ENCODE measurements around the gene CACNG6. TPM values are rescaled to one million over a fixed set of nuclear protein-coding genes. Genes with fewer than 3 reads are reported as not detected.

The CACNG6 gene
- total and polyA plus RNA-seq, 8 donors, result 0.17 to 2.5 (median 0.45) TPM; not detected in 1

DNA sequence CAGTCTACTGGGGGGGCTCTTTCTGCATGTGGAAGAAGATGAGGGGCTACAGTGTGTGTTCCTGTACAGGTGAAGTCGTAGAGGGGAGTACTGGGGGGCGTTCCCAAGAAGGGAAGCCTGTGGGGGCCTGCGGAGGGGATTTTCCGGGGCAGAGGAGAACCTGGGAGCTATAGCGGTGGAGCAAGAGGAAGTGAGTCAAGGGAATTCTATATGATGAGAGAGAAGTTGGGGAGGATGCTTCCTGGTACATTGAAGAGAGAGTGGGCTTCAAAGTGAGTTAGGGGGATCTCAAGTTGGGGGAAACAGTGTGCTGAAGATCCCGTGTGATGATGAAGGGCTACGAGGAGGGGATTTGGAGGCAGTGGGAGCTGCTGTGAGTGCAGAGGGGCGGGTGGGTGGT, 30.6 kb upstream of the CACNG6 start:
- Histone ChIP-seq H3K27me3 (peaks cover 53 to 98% of the 10 kb centered on the region in 2 donors), H3K4me1 (no peaks in the 10 kb centered on the region), H3K9me3 (no peaks in the 10 kb centered on the region), H3K27ac (no peak overlapping the region), H3K36me3 (no peaks in the 10 kb centered on the region), H3K4me3 (no peak overlapping the region)
- ATAC-seq (no peak), DNase-seq (no peak)
- TF ChIP-seq, protein P1, sequence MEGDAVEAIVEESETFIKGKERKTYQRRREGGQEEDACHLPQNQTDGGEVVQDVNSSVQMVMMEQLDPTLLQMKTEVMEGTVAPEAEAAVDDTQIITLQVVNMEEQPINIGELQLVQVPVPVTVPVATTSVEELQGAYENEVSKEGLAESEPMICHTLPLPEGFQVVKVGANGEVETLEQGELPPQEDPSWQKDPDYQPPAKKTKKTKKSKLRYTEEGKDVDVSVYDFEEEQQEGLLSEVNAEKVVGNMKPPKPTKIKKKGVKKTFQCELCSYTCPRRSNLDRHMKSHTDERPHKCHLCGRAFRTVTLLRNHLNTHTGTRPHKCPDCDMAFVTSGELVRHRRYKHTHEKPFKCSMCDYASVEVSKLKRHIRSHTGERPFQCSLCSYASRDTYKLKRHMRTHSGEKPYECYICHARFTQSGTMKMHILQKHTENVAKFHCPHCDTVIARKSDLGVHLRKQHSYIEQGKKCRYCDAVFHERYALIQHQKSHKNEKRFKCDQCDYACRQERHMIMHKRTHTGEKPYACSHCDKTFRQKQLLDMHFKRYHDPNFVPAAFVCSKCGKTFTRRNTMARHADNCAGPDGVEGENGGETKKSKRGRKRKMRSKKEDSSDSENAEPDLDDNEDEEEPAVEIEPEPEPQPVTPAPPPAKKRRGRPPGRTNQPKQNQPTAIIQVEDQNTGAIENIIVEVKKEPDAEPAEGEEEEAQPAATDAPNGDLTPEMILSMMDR (IDR thresholded peaks at IDR 0.05), result no peak
- intact Hi-C loops (cut with DNase I), result no loop called here

DNA sequence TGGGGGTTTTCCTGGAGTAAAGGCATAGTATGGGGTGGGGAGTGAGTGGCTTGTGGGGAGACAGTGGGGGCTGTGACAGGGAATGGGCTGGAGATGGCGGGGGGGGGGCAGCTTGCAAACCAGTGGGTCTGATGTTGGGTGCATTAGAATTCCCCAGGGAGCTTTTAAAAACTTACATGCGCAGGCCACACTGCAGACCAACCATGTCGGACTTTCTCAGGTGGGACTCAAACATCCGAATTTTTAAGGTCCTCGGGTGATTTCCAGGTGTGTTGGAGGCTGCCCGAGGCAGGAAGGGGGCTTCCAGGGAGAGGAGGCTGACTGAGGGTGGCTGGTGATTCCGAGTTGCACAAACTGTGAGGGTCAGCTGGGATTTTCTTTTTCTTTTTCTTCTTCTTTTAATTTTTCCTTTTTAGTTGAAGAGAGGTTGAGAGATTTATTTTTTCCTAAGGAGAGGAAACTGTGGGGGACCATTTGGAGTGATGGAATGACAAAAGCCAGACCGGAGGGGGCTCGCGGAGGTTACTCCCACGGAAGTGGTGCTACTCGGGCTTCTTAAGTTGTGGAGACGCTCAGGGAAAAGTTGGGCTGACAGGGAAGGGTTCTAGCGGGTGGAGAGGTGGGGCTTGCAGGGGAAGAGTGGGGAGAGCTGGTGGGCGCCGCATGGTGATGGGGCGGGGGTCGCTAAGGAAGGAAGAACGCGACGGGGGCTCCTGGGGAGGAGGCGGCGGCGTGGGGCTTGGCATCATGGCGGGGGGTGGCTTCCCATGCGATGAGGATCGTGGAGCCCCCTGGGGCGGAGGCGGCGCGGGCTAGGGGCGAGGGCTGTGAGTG, 29.7 kb upstream of the CACNG6 start:
- Histone ChIP-seq H3K9me3 (no peaks in the 10 kb centered on the region), H3K4me1 (no peaks in the 10 kb centered on the region), H3K36me3 (no peaks in the 10 kb centered on the region), H3K4me3 (no peak overlapping the region), H3K27me3 (peaks cover 53 to 98% of the 10 kb centered on the region in 2 donors), H3K27ac (no peak overlapping the region)
- intact Hi-C loops (cut with DNase I), result no loop called here
- no peak for DNase-seq
- no peak for ATAC-seq
- TF ChIP-seq, protein P1 (IDR thresholded peaks at IDR 0.05), result no peak

DNA sequence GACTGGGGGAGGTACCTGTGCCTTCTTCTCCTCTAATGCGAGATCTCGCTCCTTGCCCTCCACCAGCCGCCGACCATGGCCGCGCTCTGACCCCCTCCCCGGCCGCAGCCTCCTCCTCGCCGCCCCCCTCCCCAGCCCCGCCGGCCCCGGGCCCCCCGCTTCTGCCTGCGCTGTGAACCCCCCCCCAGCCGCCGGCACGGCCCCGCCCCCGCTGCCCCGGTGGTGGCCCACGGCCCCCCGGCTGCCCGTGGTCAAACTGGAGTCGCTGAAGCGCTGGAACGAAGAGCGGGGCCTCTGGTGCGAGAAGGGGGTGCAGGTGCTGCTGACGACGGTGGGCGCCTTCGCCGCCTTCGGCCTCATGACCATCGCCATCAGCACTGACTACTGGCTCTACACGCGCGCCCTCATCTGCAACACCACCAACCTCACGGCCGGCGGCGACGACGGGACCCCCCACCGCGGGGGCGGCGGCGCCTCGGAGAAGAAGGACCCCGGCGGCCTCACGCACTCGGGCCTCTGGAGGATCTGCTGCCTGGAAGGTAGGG, 28.5 kb upstream of the CACNG6 start, which contains the start of gene CACNG8:
TSS of gene CACNG8 (plus strand) at position 51 of the 545 bp plus-strand sequence.
- no peak for ATAC-seq
- DNase-seq, result no peak
- Histone ChIP-seq H3K36me3 (no peaks in the 10 kb centered on the region), H3K4me1 (no peaks in the 10 kb centered on the region), H3K27ac (no peak within 1 kb of the TSS), H3K27me3 (peaks cover 42 to 87% of the 10 kb centered on the region in 2 donors), H3K4me3 (no peak within 1 kb of the TSS), H3K9me3 (no peaks in the 10 kb centered on the region)
- TF ChIP-seq, protein P1 (IDR thresholded peaks at IDR 0.05), result no peak
- intact Hi-C loops (cut with DNase I), result no loop called here

DNA sequence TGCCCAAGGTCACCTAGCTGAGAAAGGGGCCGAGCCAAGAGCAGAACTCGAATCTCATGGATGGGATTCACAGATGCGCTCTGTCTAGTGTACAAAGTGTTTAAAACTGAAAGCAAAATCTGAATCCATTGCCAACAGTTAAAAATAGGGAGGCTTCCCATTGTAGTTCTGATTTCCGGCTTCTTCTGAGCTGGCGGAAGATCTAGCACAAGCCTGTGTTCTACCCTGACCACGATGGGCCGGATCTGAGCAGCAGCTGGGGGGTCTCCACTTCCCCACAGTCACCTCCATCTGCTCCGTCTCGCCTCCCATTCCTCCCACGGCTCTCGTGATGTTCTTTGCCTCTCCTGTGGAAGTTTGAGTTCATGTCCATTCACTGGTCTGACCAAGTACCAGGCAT, 26.3 kb upstream of the CACNG6 start:
- TF ChIP-seq, protein P1 (IDR thresholded peaks at IDR 0.05), result no peak
- no peaks in the 10 kb centered on the region for H3K9me3 ChIP-seq
- ATAC-seq, result no peak
- H3K27me3 ChIP-seq, result peaks cover 31 to 75% of the 10 kb centered on the region in 2 donors
- no peaks in the 10 kb centered on the region for H3K4me1 ChIP-seq
- H3K27ac ChIP-seq, result no peak overlapping the region
- intact Hi-C loops (cut with DNase I), result no loop called here
- no peak overlapping the region for H3K4me3 ChIP-seq
- no peak for DNase-seq
- no peaks in the 10 kb centered on the region for H3K36me3 ChIP-seq

DNA sequence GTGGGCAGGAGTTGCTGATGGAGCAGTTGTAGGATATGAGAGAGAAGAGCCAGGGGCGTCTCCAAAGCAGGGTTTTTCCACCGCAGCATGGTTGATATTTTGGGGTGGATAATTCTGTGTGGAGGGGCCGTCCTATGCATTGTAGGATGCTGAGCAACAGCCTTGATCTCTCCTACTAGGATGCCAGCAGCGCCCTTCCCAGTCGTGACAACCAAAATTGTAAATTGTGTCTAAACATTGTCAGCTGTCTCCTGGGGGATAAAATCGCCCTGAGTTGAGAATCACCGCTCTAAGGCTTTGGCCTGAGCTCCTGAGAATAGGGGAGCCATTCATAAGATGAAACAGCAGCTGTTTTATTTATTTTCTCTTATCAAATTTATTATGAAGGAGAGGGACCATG, 24.5 kb upstream of the CACNG6 start:
- Histone ChIP-seq H3K4me3 (no peak overlapping the region), H3K4me1 (no peaks in the 10 kb centered on the region), H3K9me3 (no peaks in the 10 kb centered on the region), H3K27me3 (peaks cover 16 to 63% of the 10 kb centered on the region in 2 donors), H3K36me3 (no peaks in the 10 kb centered on the region), H3K27ac (no peak overlapping the region)
- TF ChIP-seq, protein P1 (IDR thresholded peaks at IDR 0.05), result no peak
- no peak for DNase-seq
- intact Hi-C loops (cut with DNase I), result no loop called here
- ATAC-seq, result no peak
